ENCODE results near the gene BMF. TPM values are rescaled to one million over a fixed set of nuclear protein-coding genes. Genes with fewer than 3 reads are reported as not detected.

Gene BMF
- total and polyA plus RNA-seq, 7 experiments from 2014 or later: 1.5 to 31.1 (median 11.4) TPM

DNA sequence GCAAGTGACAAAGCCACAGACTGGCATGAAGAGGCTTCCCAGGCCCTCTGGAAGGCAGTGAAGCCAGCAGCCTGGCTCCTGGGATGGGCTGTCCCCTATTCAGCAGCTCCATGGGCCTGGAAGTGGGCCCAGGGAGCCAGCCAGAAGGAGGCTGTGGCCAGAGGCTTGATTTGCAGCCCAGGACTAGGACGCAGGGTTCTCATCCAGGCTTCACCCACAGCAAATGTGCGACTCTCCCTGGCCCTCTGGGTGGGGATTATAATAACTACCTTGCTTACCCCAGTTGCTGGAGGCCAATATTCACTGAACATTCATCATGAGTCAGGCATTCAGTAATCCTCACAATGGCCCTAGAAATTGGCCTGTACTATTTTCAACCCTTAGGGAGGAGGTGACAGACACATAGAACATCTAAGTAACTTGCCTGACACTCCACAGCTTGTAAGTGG, 45.1 kb downstream of the BMF start:
- Histone ChIP-seq H3K36me3 (ENCODE audit: control insufficient read depth in 2 of 3, insufficient read depth in 3 of 3, low read length in 3 of 3) (no peaks in the 10 kb centered on the region), H3K9me3 (ENCODE audit: control insufficient read depth in 2 of 3, low read length in 3 of 3) (no peaks in the 10 kb centered on the region), H3K27ac (ENCODE audit: low read depth, low read length) (no peak overlapping the region), H3K4me3 (ENCODE audit: low read length) (no peak overlapping the region), H3K4me1 (ENCODE audit: control insufficient read depth in 2 of 2, insufficient read depth in 2 of 2, low read length in 2 of 2) (peaks cover 0 to 10% of the 10 kb centered on the region in 2 donors), H3K27me3 (ENCODE audit: control insufficient read depth in 2 of 2, insufficient read depth in 2 of 2, low read length in 2 of 2) (no peaks in the 10 kb centered on the region)
- DNase-seq (no peak), ATAC-seq (no peak)
- H3K27me3 Mint-ChIP-seq: no peaks in the 10 kb centered on the region
- intact Hi-C loops (cut with micrococcal nuclease): loop anchor here in 1 of 2 donors (1.0 kb wide), 1 partner anchor 8 kb away; no protein-coding TSS in a partner anchor
- peaks cover 7 to 28% (median 18%) of the 10 kb centered on the region in 7 donors for H3K4me1 Mint-ChIP-seq
- CTCF ChIA-PET: interaction anchor here (1.3 kb wide), 1 partner anchor 15 kb away, joined by 4 read pairs; no protein-coding TSS in a partner anchor
- POLR2A ChIA-PET: interaction anchor here (2.0 kb wide), 1 partner anchor 9 kb away, joined by 7 read pairs; no protein-coding TSS in a partner anchor
- no peaks in the 10 kb centered on the region for H3K9me3 Mint-ChIP-seq
- H3K27ac Mint-ChIP-seq: peak overlapping the region; percentile 78 to 91 (median 86)
- H3K36me3 Mint-ChIP-seq: peaks cover 0 to 9% (median under 1%) of the 10 kb centered on the region in 5 donors
- peak overlapping the region in 2 of 10 donors; percentile 6 to 56 for H3K4me3 Mint-ChIP-seq

DNA sequence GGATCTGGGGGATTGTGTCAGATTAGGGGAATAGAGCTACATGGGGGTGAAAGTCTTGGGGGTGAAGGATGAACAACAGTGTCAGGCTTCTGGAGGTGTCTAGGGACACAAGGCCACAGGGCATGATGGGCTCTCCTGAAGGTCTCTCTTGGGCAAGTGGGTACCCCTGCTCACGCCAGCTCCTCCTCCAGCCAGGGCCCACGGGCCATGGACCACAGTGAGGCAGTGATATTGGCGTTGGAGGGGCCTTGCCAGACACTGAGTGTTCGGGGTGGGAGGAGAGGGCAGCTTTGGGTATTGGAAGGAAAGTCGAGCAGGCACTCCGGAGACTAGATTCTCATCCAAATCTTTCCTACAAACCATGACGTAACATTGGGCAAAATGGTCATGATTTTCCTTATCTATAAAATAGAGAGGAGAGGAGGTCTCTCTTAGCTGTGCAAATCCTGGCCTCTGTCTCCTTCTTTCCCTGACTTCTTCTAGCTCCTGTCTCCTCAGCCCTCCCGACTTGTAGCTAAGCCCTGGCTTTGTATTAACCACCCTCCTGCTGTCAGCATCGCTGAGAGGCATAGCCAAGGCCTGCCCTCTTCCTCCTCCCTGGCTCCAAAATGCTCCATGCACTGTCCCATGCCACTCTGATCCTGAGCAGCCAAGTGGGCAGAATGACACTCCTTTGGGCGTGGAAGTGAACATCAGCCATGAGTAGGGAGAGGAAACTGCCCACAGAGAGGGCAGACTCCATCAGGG, 45.7 kb downstream of the BMF start:
- H3K27me3 Mint-ChIP-seq: no peaks in the 10 kb centered on the region
- ChIA-PET CTCF (interaction anchor here (1.3 kb wide), 1 partner anchor 15 kb away, joined by 4 read pairs; no protein-coding TSS in a partner anchor), POLR2A (no interaction called here)
- H3K4me3 Mint-ChIP-seq: no peak overlapping the region
- Histone ChIP-seq H3K4me1 (ENCODE audit: control insufficient read depth in 2 of 2, insufficient read depth in 2 of 2, low read length in 2 of 2) (peaks cover 0 to 10% of the 10 kb centered on the region in 2 donors), H3K9me3 (ENCODE audit: control insufficient read depth in 2 of 3, low read length in 3 of 3) (no peaks in the 10 kb centered on the region), H3K27ac (ENCODE audit: low read depth, low read length) (no peak overlapping the region), H3K27me3 (ENCODE audit: control insufficient read depth in 2 of 2, insufficient read depth in 2 of 2, low read length in 2 of 2) (no peaks in the 10 kb centered on the region), H3K4me3 (ENCODE audit: low read length) (no peak overlapping the region), H3K36me3 (ENCODE audit: control insufficient read depth in 2 of 3, insufficient read depth in 3 of 3, low read length in 3 of 3) (no peaks in the 10 kb centered on the region)
- no peak for ATAC-seq
- peaks cover 11 to 33% (median 24%) of the 10 kb centered on the region in 7 donors for H3K4me1 Mint-ChIP-seq
- peak overlapping the region in 3 of 9 donors; percentile 38 to 91 (median 88) for H3K27ac Mint-ChIP-seq
- no peak for DNase-seq
- H3K9me3 Mint-ChIP-seq: no peaks in the 10 kb centered on the region
- intact Hi-C loops (cut with micrococcal nuclease): no loop called here
- peaks cover 0 to 13% (median 4%) of the 10 kb centered on the region in 5 donors for H3K36me3 Mint-ChIP-seq

DNA sequence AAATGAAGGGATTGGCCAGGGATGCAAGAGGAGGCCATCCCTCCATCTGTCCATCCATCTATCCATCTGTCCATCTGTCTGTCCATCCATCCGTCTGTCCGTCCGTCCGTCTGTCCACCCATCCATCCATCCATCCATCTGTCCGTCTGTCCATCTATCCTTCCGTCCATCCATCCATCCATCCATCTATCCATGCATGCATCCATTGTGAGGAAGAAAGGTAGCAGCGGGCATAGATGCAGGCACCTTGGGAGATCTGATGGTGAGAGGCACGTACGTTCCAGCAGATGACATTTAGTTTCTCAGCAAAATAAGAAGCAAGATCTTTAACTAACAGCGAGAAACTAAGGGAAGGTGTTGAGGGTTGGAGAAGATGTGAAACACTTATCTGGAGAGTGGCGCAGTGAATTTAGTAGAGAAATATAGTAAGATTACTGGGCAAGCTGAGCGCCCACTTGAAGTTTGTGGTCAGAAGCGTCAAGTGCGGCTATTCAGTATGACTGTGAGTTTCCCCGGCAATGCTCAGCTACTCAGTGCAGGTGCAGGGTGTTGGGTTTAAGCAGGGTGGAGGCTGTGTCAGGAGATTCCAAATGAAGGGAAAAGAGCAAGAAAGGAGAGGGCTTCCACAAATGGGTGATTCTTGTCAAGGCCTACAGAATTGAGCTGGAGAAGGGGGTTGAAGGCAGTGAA, 47.3 kb downstream of the BMF start:
- no peak overlapping the region for H3K27ac Mint-ChIP-seq

DNA sequence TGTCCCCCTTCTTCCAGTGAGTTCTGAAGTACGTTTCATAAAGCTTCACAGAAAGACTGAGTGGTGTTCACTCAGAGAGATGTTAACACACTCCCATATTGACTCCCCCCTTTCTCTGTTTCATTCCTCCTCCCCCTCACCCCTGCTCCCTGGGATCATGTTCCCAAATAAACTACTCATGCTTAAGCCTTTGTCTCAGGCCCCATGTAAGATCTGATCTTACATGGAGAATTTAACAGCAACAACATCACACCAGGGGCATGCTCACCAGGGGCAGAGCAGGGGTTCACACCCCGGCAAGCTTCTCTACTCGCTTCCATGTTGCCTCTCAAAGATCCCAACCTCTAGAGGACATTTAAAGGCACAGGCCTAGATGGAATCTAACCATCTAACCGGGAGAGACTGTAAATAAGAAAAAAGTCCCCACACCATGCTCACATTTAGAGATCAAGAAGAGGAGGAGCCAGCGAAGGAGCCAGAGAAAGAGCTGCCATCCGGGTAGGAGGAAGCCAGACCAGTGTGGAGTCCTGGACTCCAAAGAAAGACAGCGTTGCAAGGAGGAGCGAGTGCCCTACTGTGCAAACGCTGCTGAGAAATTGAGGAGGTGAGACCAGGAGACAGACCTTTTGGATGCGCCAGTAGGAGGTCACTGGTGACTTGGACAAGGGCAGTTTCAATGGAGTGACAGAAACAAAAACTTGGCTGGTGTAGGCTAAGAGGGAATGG, 48.3 kb downstream of the BMF start:
- ATAC-seq: no peak
- no peak overlapping the region for H3K4me3 Mint-ChIP-seq

More for the DNA sequence above, 47.3 kb downstream of the BMF start:
- DNase-seq (no peak), ATAC-seq (no peak)
- H3K4me3 ChIP-seq (ENCODE audit: low read length): no peak overlapping the region
- no peaks in the 10 kb centered on the region for H3K27me3 ChIP-seq (ENCODE audit: control insufficient read depth in 2 of 2, insufficient read depth in 2 of 2, low read length in 2 of 2)
- Mint-ChIP-seq H3K9me3 (no peaks in the 10 kb centered on the region), H3K4me3 (no peak overlapping the region), H3K4me1 (peaks cover 15 to 39% (median 32%) of the 10 kb centered on the region in 7 donors), H3K36me3 (peaks cover 0 to 17% (median 4%) of the 10 kb centered on the region in 5 donors), H3K27me3 (no peaks in the 10 kb centered on the region)
- intact Hi-C loops (cut with micrococcal nuclease): no loop called here
- no peaks in the 10 kb centered on the region for H3K36me3 ChIP-seq (ENCODE audit: control insufficient read depth in 2 of 3, insufficient read depth in 3 of 3, low read length in 3 of 3)
- POLR2A ChIA-PET: interaction anchor here (0.6 to 1.1 kb wide), 4 partner anchors 10 to 54 kb away, joined by 3 to 5 read pairs (median 4); no protein-coding TSS in a partner anchor
- no peaks in the 10 kb centered on the region for H3K9me3 ChIP-seq (ENCODE audit: control insufficient read depth in 2 of 3, low read length in 3 of 3)
- no peak overlapping the region for H3K27ac ChIP-seq (ENCODE audit: low read depth, low read length)
- peaks cover 0 to 12% of the 10 kb centered on the region in 2 donors for H3K4me1 ChIP-seq (ENCODE audit: control insufficient read depth in 2 of 2, insufficient read depth in 2 of 2, low read length in 2 of 2)
- CTCF ChIA-PET: interaction anchor here (0.6 kb wide), 2 partner anchors 45 to 274 kb away, joined by 3 to 4 read pairs; no protein-coding TSS in a partner anchor

DNA sequence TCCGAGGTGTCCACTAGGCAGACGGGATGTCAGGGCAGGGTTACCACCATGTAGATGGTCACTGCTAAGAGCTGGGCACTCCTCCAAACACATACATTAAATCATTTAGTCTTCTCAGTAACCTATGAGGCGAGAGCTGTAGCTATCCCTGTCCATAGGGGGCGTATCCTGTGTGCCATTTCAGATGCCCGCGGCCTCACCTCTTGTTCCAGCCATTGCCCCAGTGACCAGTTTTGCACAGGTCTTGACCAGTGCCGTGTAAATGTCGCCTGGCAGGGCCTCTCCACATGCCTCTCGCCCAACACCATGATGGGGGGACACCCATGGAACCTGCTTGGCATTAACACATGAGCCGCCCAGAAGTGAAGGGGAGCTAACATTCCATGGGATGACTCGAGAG, 48.9 kb downstream of the BMF start:
- no peak overlapping the region for H3K27ac Mint-ChIP-seq
- no peaks in the 10 kb centered on the region for H3K27me3 Mint-ChIP-seq
- no peaks in the 10 kb centered on the region for H3K9me3 Mint-ChIP-seq
- ChIA-PET POLR2A (interaction anchor here (1.2 to 1.3 kb wide), 2 partner anchors 10 kb away, joined by 3 to 6 read pairs; no protein-coding TSS in a partner anchor), CTCF (interaction anchor here (1.0 kb wide), 1 partner anchor 45 kb away, joined by 4 read pairs; no protein-coding TSS in a partner anchor)
- Histone ChIP-seq H3K27ac (ENCODE audit: low read depth, low read length) (no peak overlapping the region), H3K4me3 (ENCODE audit: low read length) (no peak overlapping the region), H3K4me1 (ENCODE audit: control insufficient read depth in 2 of 2, insufficient read depth in 2 of 2, low read length in 2 of 2) (peaks cover 8 to 22% of the 10 kb centered on the region in 2 donors), H3K9me3 (ENCODE audit: control insufficient read depth in 2 of 3, low read length in 3 of 3) (no peaks in the 10 kb centered on the region), H3K36me3 (ENCODE audit: control insufficient read depth in 2 of 3, insufficient read depth in 3 of 3, low read length in 3 of 3) (no peaks in the 10 kb centered on the region), H3K27me3 (ENCODE audit: control insufficient read depth in 2 of 2, insufficient read depth in 2 of 2, low read length in 2 of 2) (no peaks in the 10 kb centered on the region)
- no peak for ATAC-seq
- H3K4me3 Mint-ChIP-seq: no peak overlapping the region
- intact Hi-C loops (cut with micrococcal nuclease): no loop called here
- no peak for DNase-seq
- peaks cover 0 to 13% (median 4%) of the 10 kb centered on the region in 5 donors for H3K36me3 Mint-ChIP-seq
- peaks cover 18 to 49% (median 39%) of the 10 kb centered on the region in 7 donors for H3K4me1 Mint-ChIP-seq

More for the DNA sequence above, 48.3 kb downstream of the BMF start:
- ChIA-PET CTCF (interaction anchor here (1.0 kb wide), 1 partner anchor 44 kb away, joined by 4 read pairs; no protein-coding TSS in a partner anchor), POLR2A (no interaction called here)
- Histone ChIP-seq H3K36me3 (ENCODE audit: control insufficient read depth in 2 of 3, insufficient read depth in 3 of 3, low read length in 3 of 3) (no peaks in the 10 kb centered on the region), H3K4me1 (ENCODE audit: control insufficient read depth in 2 of 2, insufficient read depth in 2 of 2, low read length in 2 of 2) (peaks cover 2 to 21% of the 10 kb centered on the region in 2 donors), H3K4me3 (ENCODE audit: low read length) (no peak overlapping the region), H3K9me3 (ENCODE audit: control insufficient read depth in 2 of 3, low read length in 3 of 3) (no peaks in the 10 kb centered on the region), H3K27me3 (ENCODE audit: control insufficient read depth in 2 of 2, insufficient read depth in 2 of 2, low read length in 2 of 2) (no peaks in the 10 kb centered on the region), H3K27ac (ENCODE audit: low read depth, low read length) (no peak overlapping the region)
- DNase-seq: no peak
- H3K27ac Mint-ChIP-seq: peak overlapping the region in 1 of 9 donors; percentile 88
- H3K36me3 Mint-ChIP-seq: peaks cover 0 to 13% (median 4%) of the 10 kb centered on the region in 5 donors
- peaks cover 15 to 48% (median 40%) of the 10 kb centered on the region in 7 donors for H3K4me1 Mint-ChIP-seq
- H3K27me3 Mint-ChIP-seq: no peaks in the 10 kb centered on the region
- intact Hi-C loops (cut with micrococcal nuclease): no loop called here
- H3K9me3 Mint-ChIP-seq: no peaks in the 10 kb centered on the region

Data from naive thymus-derived CD4-positive, alpha-beta T cell (primary cell).